HG03135 (cell line): Measurements from ENCODE around the gene CACNA1I.
"Not testable (repeated sequence)": the region's sequence is repeated elsewhere in the genome, so short reads cannot be mapped to it uniquely, and the experiment has no call there.

ENCODE experiments used
- ATAC-seq: cut with Tn5 transposase; IDR thresholded peaks from one replicate; pipeline ENCODE4 v1.9.1; 2021; ENCODE audit warnings: mild to moderate bottlenecking, moderate library complexity; ENCODE audit not compliant: unreplicated experiment

CACNA1I gene

GRCh38 chr22:39570665-39571064, at the start of gene CACNA1I:
TSS of gene CACNA1I (plus strand) at chr22:39570753. CDS start at chr22:39570753, 0 bp downstream.
- ATAC-seq, result no peak

DNA sequence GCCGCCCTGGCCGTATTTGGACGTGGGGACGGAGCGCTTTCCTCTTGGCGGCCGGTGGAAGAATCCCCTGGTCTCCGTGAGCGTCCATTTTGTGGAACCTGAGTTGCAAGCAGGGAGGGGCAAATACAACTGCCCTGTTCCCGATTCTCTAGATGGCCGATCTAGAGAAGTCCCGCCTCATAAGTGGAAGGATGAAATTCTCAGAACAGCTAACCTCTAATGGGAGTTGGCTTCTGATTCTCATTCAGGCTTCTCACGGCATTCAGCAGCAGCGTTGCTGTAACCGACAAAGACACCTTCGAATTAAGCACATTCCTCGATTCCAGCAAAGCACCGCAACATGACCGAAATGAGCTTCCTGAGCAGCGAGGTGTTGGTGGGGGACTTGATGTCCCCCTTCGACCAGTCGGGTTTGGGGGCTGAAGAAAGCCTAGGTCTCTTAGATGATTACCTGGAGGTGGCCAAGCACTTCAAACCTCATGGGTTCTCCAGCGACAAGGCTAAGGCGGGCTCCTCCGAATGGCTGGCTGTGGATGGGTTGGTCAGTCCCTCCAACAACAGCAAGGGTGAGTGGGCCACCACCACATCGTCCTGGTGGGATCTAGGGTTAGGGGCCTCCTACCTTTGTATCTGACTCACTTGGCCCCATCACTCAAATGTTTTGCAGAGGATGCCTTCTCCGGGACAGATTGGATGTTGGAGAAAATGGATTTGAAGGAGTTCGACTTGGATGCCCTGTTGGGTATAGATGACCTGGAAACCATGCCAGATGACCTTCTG, 49.3 kb upstream of the CACNA1I start:
- ATAC-seq, result not testable (repeated sequence)

DNA sequence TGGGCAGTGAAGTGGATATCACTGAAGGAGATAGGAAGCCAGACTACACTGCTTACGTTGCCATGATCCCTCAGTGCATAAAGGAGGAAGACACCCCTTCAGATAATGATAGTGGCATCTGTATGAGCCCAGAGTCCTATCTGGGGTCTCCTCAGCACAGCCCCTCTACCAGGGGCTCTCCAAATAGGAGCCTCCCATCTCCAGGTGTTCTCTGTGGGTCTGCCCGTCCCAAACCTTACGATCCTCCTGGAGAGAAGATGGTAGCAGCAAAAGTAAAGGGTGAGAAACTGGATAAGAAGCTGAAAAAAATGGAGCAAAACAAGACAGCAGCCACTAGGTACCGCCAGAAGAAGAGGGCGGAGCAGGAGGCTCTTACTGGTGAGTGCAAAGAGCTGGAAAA, 48.5 kb upstream of the CACNA1I start:
- ATAC-seq, result not testable (repeated sequence)

- no peak for ATAC-seq
Observed at GRCh38 chr22:39522567-39523300, 47.8 kb upstream of the CACNA1I start.

DNA sequence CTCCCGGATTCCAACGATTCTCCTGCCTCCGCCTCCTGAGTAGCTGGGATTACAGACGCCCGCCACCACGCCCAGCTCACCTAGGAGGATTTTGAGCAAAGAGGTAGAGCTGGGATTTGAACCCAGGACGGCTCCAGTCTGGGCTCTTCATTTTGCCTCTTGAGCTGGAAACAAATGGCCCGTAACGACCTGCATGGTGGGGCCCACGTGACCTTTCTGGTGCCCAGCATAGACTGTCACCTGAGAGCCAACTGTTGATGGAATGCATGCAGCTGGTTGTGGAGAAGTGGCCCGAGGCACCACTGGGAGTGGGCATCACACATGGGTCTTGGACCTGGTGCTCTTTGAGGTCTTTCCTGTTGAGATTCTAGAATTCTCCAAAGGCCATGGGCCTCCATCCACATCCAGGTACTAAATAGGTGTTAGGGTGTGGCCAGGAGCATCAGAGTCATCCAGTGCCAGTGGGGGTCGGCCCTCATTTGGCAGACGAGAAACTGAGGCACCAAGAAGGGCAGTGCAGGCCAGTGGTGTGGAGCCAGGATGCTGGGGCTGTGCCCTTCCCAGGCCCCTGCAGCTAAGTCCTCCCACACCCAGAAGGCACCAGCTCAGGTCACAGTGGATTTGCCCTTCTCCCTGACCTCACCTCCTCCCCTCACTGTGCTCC, 46.3 kb upstream of the CACNA1I start:
- no peak for ATAC-seq

- ATAC-seq, result no peak
Observed at GRCh38 chr22:39524753-39525657, 45.5 kb upstream of the CACNA1I start.

GRCh38 chr22:39525658-39525975, 44.9 kb upstream of the CACNA1I start:
- no peak for ATAC-seq

DNA sequence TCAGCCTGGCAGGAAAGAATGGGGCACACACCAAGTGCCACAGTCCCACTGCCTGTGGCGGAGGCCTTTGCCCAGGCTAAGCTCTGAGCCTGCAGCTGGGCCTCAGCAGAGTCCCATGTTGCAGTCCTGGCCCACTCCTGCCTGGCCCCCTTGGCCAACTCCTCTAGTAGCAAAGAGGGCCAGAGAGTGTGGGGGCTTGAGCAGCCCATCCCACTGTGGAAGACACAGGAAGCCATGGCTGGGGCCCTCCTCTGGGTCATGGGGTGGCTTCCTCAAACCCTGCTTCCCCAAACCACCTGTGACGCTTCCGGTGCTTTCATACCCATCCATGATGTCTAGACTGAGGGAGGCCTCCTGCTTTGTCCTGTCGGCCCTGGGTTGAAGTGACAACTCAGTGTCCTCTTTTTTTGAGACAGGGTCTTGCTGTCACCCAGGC, 43.8 kb upstream of the CACNA1I start:
- ATAC-seq, result no peak

- ATAC-seq, result no peak
Observed at GRCh38 chr22:39527481-39527961, 43.0 kb upstream of the CACNA1I start.

GRCh38 chr22:39528080-39528661, 42.4 kb upstream of the CACNA1I start:
- no peak for ATAC-seq

GRCh38 chr22:39528681-39529486, 41.7 kb upstream of the CACNA1I start:
- ATAC-seq, result peak; percentile 33

GRCh38 chr22:39529487-39529851, 41.1 kb upstream of the CACNA1I start:
- no peak for ATAC-seq

DNA sequence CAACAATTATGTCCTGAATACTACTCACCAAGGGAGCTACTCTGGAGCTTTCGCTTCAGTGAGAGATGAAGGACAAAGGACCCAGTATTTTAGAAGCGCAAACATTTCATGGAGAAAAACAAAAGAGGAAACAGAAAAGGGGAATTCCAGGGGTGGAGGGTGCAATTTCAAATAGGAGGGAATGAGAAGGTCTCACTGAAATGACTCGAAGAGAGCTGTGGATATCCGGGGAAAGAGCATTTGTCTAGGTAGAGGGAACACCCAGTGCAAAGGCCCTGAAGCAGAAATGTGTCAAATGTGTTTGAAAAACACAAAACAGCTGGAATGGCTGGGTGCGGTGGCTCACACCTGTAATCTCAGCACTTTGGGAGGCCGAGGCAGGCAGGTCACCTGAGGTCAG, 40.4 kb upstream of the CACNA1I start:
- no peak for ATAC-seq

- no peak for ATAC-seq
Observed at GRCh38 chr22:39530692-39531331, 39.7 kb upstream of the CACNA1I start.

DNA sequence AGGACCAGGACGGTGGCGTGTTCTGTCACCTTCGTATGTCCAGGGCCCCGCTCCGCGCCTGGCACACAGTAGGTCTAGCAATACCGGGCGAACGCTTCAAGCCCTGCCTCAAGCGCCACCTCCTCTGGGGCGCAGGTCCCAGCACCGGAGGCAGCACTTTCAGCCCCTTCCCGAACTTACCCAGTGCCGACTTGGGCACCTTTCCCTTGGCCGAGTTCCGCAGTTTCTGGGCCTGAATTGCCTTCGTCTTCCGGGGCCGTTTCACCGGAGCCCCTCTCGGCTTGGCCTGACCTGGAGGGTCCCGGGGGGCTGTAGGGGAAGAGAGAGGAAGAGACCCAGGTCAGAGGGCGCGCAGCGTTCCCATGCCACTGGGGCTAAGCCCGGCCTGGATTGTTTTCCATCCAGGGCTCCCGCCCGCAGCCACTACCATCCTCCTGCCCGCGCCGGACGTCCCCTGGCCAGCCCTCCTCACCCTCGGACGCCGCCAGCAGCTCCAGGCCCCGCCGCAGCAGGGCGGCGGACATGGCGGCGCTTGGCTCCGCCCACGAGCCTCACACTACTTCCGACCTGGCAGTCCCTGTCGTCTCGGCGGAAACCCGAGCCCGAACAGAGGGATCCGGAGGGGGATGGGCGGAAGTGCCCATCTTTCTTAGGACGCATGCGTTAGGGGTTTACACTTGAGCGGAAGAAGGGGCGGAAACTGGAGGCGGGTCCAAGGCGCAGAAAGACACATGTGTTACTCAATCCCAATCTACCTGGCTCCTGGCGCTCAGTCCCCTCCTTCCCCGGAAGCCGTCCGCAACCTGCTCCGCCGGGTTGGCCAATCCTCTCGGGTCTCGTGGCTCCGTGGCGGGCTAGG, 38.1 kb upstream of the CACNA1I start, which contains the start of gene RPS19BP1:
Gene RPS19BP1 (minus strand): TSS at position 534 of the 859 bp plus-strand sequence. CDS start 10 bp downstream, at position 524.
- ATAC-seq, result peak; percentile 75

GRCh38 chr22:39534092-39534506, 36.5 kb upstream of the CACNA1I start:
- ATAC-seq, result no peak

GRCh38 chr22:39534591-39535356, 35.8 kb upstream of the CACNA1I start:
- ATAC-seq, result no peak
